Measurements from ENCODE around the gene IFT43. TPM values are rescaled to one million over a fixed set of nuclear protein-coding genes. Genes with fewer than 3 reads are reported as not detected.
A peak's percentile ranks its signal among the peaks of the same experiment; 100 is the strongest.

IFT43 gene
- total RNA-seq: 8.9 and 10.2 TPM in 2 replicates

GRCh38 chr14:75985618-75986438, at the start of gene IFT43:
IFT43 (plus strand) TSS chr14:75985763; CDS start chr14:75985787, 24 bp downstream.
- peak; percentile 97 for DNase-seq
- Mint-ChIP-seq H3K36me3 (ENCODE audit: low read depth) (peaks cover 2% of the 10 kb centered on the region), H3K4me1 (peaks cover 23% of the 10 kb centered on the region), H3K4me3 (peak within 1 kb of the TSS; percentile 89), H3K27ac (peak within 1 kb of the TSS; percentile 69), H3K9me3 (no peaks in the 10 kb centered on the region), H3K27me3 (peaks cover 14% of the 10 kb centered on the region)
- intact Hi-C loops (cut with micrococcal nuclease): loop anchor here (10.0 kb wide), 1 partner anchor 169 kb away; the partner anchor contains the start of gene GPATCH2L

- intact Hi-C loops (cut with micrococcal nuclease): no loop called here
- H3K9me3 Mint-ChIP-seq: no peaks in the 10 kb centered on the region
- H3K27me3 Mint-ChIP-seq: no peaks in the 10 kb centered on the region
- H3K4me3 Mint-ChIP-seq: no peak overlapping the region
- peaks cover 3% of the 10 kb centered on the region for H3K36me3 Mint-ChIP-seq (ENCODE audit: low read depth)
- DNase-seq: no peak
- H3K27ac Mint-ChIP-seq: no peak overlapping the region
- H3K4me1 Mint-ChIP-seq: peaks cover 2% of the 10 kb centered on the region
Observed at GRCh38 chr14:75939200-75939599, 46.4 kb upstream of the IFT43 start.

GRCh38 chr14:75941030-75941429, 44.5 kb upstream of the IFT43 start:
- no peaks in the 10 kb centered on the region for H3K9me3 Mint-ChIP-seq
- peaks cover 3% of the 10 kb centered on the region for H3K36me3 Mint-ChIP-seq (ENCODE audit: low read depth)
- no peaks in the 10 kb centered on the region for H3K4me1 Mint-ChIP-seq
- no peak overlapping the region for H3K4me3 Mint-ChIP-seq
- H3K27ac Mint-ChIP-seq: no peak overlapping the region
- no peaks in the 10 kb centered on the region for H3K27me3 Mint-ChIP-seq
- intact Hi-C loops (cut with micrococcal nuclease): no loop called here
- DNase-seq: no peak

- intact Hi-C loops (cut with micrococcal nuclease): no loop called here
- Mint-ChIP-seq H3K4me1 (no peaks in the 10 kb centered on the region), H3K27me3 (no peaks in the 10 kb centered on the region), H3K9me3 (no peaks in the 10 kb centered on the region), H3K27ac (no peak overlapping the region), H3K4me3 (no peak overlapping the region), H3K36me3 (ENCODE audit: low read depth) (peaks cover 3% of the 10 kb centered on the region)
- no peak for DNase-seq
Observed at GRCh38 chr14:75944607-75945241, 40.8 kb upstream of the IFT43 start.

GRCh38 chr14:75946785-75947184, 38.8 kb upstream of the IFT43 start:
- no peaks in the 10 kb centered on the region for H3K9me3 Mint-ChIP-seq
- intact Hi-C loops (cut with micrococcal nuclease): no loop called here

GRCh38 chr14:75952489-75952888, 33.1 kb upstream of the IFT43 start:
- Mint-ChIP-seq H3K4me3 (no peak overlapping the region), H3K27me3 (no peaks in the 10 kb centered on the region), H3K27ac (no peak overlapping the region), H3K36me3 (ENCODE audit: low read depth) (peaks cover 2% of the 10 kb centered on the region), H3K9me3 (peaks cover 3% of the 10 kb centered on the region), H3K4me1 (no peaks in the 10 kb centered on the region)
- no peak for DNase-seq
- intact Hi-C loops (cut with micrococcal nuclease): no loop called here

More at GRCh38 chr14:75946785-75947184, 38.8 kb upstream of the IFT43 start:
- Mint-ChIP-seq H3K27ac (no peak overlapping the region), H3K4me1 (no peaks in the 10 kb centered on the region), H3K27me3 (no peaks in the 10 kb centered on the region), H3K4me3 (no peak overlapping the region), H3K36me3 (ENCODE audit: low read depth) (peaks cover 3% of the 10 kb centered on the region)
- no peak for DNase-seq

- Mint-ChIP-seq H3K27ac (no peak overlapping the region), H3K9me3 (no peaks in the 10 kb centered on the region), H3K4me1 (no peaks in the 10 kb centered on the region), H3K4me3 (no peak overlapping the region), H3K27me3 (no peaks in the 10 kb centered on the region), H3K36me3 (ENCODE audit: low read depth) (no peaks in the 10 kb centered on the region)
- intact Hi-C loops (cut with micrococcal nuclease): no loop called here
- DNase-seq: no peak
Observed at GRCh38 chr14:75959031-75959430, 26.5 kb upstream of the IFT43 start.

GRCh38 chr14:75960231-75960630, 25.3 kb upstream of the IFT43 start:
- no peaks in the 10 kb centered on the region for H3K27me3 Mint-ChIP-seq
- intact Hi-C loops (cut with micrococcal nuclease): no loop called here
- H3K9me3 Mint-ChIP-seq: no peaks in the 10 kb centered on the region
- H3K4me1 Mint-ChIP-seq: no peaks in the 10 kb centered on the region
- DNase-seq: no peak
- H3K27ac Mint-ChIP-seq: no peak overlapping the region
- H3K4me3 Mint-ChIP-seq: no peak overlapping the region
- no peaks in the 10 kb centered on the region for H3K36me3 Mint-ChIP-seq (ENCODE audit: low read depth)

- Mint-ChIP-seq H3K27me3 (no peaks in the 10 kb centered on the region), H3K36me3 (ENCODE audit: low read depth) (no peaks in the 10 kb centered on the region), H3K4me1 (no peaks in the 10 kb centered on the region), H3K27ac (no peak overlapping the region), H3K9me3 (no peaks in the 10 kb centered on the region), H3K4me3 (no peak overlapping the region)
- intact Hi-C loops (cut with micrococcal nuclease): no loop called here
- no peak for DNase-seq
Observed at GRCh38 chr14:75961662-75962061, 23.9 kb upstream of the IFT43 start.

GRCh38 chr14:75967866-75968265, 17.7 kb upstream of the IFT43 start:
- intact Hi-C loops (cut with micrococcal nuclease): no loop called here
- Mint-ChIP-seq H3K4me3 (no peak overlapping the region), H3K4me1 (no peaks in the 10 kb centered on the region), H3K27me3 (no peaks in the 10 kb centered on the region), H3K36me3 (ENCODE audit: low read depth) (no peaks in the 10 kb centered on the region), H3K9me3 (no peaks in the 10 kb centered on the region), H3K27ac (no peak overlapping the region)
- DNase-seq: no peak

GRCh38 chr14:75968456-75968855, 17.1 kb upstream of the IFT43 start:
- Mint-ChIP-seq H3K4me1 (no peaks in the 10 kb centered on the region), H3K4me3 (no peak overlapping the region), H3K27ac (no peak overlapping the region), H3K9me3 (no peaks in the 10 kb centered on the region), H3K27me3 (no peaks in the 10 kb centered on the region), H3K36me3 (ENCODE audit: low read depth) (no peaks in the 10 kb centered on the region)
- no peak for DNase-seq
- intact Hi-C loops (cut with micrococcal nuclease): no loop called here

- intact Hi-C loops (cut with micrococcal nuclease): no loop called here
Observed at GRCh38 chr14:75969126-75969525, 16.4 kb upstream of the IFT43 start.

GRCh38 chr14:75969891-75970290, 15.7 kb upstream of the IFT43 start:
- Mint-ChIP-seq H3K36me3 (ENCODE audit: low read depth) (no peaks in the 10 kb centered on the region), H3K4me3 (no peak overlapping the region), H3K27ac (no peak overlapping the region), H3K4me1 (no peaks in the 10 kb centered on the region), H3K27me3 (no peaks in the 10 kb centered on the region), H3K9me3 (no peaks in the 10 kb centered on the region)
- intact Hi-C loops (cut with micrococcal nuclease): no loop called here
- DNase-seq: no peak

More at GRCh38 chr14:75969126-75969525, 16.4 kb upstream of the IFT43 start:
- no peak overlapping the region for H3K4me3 Mint-ChIP-seq
- no peaks in the 10 kb centered on the region for H3K36me3 Mint-ChIP-seq (ENCODE audit: low read depth)
- H3K27ac Mint-ChIP-seq: no peak overlapping the region
- no peaks in the 10 kb centered on the region for H3K9me3 Mint-ChIP-seq
- no peaks in the 10 kb centered on the region for H3K4me1 Mint-ChIP-seq
- H3K27me3 Mint-ChIP-seq: no peaks in the 10 kb centered on the region
- no peak for DNase-seq

- DNase-seq: no peak
- H3K4me1 Mint-ChIP-seq: no peaks in the 10 kb centered on the region
- H3K9me3 Mint-ChIP-seq: no peaks in the 10 kb centered on the region
- no peaks in the 10 kb centered on the region for H3K36me3 Mint-ChIP-seq (ENCODE audit: low read depth)
- no peak overlapping the region for H3K4me3 Mint-ChIP-seq
- H3K27me3 Mint-ChIP-seq: no peaks in the 10 kb centered on the region
- no peak overlapping the region for H3K27ac Mint-ChIP-seq
- intact Hi-C loops (cut with micrococcal nuclease): no loop called here
Observed at GRCh38 chr14:75970989-75971388, 14.6 kb upstream of the IFT43 start.

Measured in activated CD4-positive, alpha-beta T cell treated with anti-CD3 and anti-CD28 coated beads, Interleukin-2, amount 10 ng/mL, durations not matched to agents 24 days and 14 days (primary cell).